GF-D8 (cell line): Measurements from ENCODE around the gene OOSP1.
"Not testable (repeated sequence)": the region's sequence is repeated elsewhere in the genome, so short reads cannot be mapped to it uniquely, and the experiment has no call there.

Experiments used
- DNase-seq: peaks from one replicate; lab custom pipeline; 2025; lab: John Stamatoyannopoulos, UW

OOSP1 gene

DNA sequence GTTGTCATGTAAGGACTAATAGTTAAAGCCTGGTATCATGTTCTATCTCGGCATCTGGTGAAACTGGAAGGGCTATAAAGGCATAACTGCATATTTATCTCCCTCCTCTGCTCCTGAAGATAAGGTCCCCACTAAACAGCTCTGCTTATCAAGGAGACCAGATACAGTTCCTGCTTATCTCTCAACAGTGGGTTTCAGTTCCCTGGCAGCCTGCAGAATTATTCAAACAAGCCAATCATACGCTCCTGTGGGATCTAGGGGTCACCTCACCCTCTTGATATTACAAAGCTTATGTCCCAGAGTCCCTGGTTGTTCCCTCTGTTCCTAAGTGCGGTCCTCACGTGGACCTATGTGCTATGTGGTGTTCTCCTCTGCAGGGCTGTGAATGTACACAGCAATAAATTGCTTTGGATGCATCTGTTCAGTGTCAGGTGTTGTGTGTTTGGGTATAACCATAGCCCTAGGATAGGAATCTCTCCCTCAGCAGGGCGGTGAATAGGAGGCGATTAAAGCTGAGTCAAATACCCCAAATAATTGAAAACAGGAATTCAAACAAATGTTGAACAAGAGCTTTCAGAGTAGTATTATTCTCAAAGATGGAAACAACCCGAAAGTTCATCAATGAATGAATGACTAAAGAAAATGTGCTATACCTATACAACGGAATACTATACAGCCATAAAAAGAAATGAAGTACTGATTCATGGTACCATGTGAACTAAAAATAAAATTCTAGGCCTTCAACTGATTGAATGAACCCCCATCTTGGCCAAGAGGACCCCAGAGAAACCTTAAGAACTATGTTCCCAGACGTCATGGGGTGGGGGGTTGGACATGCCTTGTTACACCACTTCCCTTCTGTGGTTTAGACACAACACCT is 22.5 kb downstream of the OOSP1 start:
- peak; percentile 33 for DNase-seq

- no peak for DNase-seq
Measured at GRCh38 chr11:59962107-59962482, 23.9 kb downstream of the OOSP1 start.

DNA sequence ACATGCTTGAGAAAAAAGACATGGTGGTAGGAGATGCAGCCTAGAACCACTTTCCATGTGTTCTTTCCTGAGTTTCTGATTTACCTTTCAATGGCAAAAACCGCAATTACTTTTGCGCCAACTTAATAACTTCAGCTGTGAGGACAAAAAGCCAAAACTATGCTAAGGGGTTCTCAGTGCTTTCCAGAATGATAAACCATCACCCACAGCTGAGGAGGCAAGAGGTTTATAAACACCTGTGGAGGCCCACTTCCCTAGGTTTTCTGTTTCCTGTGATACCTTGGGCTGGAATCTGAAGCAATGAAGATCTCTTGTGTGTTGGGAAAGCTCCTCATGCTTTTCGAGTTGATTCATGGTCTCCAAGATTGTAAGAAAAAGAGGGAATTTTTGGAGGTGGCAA is 25.5 kb downstream of the OOSP1 start, which contains the start of gene OOSP4A:
Gene OOSP4A (plus strand): TSS at position 301 of the 400 bp plus-strand sequence. CDS start 0 bp downstream, at position 301.
- no peak for DNase-seq

GRCh38 chr11:59965424-59965823 is 27.2 kb downstream of the OOSP1 start:
- no peak for DNase-seq

GRCh38 chr11:59966201-59966600 is 28.0 kb downstream of the OOSP1 start:
- DNase-seq: no peak

DNA sequence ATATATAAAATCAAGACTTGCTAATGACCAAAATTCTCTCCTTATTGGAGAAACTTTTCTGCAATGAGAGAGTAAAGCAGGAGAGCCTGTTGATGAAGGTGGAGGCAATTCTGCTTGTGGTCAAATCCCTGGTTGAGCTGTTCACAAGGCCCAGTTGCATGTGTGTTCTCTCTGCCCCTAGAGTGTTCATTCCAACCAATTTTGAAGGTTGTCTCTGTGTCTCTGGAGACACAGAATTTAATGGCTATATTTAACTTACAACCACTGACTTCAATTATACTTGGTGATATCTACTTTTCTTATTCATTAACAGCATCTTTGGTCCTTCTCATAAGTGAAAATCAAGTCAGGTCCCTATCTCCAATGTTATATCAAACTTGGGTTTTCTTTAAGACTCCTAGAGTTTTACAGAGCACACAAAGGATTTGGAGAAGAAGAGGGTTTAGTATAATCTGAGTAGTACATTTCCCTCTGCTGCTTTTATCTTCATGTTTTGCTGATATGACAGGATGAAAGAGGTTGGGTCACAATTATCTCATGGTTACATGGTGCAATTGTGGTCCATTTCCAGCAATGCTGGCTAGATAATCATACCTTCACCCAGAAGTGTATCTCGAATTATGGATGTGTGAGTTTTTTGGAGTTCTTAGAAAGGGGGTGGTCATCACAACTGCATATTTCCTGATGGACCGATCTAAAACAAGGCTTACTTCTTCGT is 29.6 kb downstream of the OOSP1 start:
- DNase-seq: no peak

GRCh38 chr11:59968395-59968783 is 30.2 kb downstream of the OOSP1 start:
- no peak for DNase-seq

DNA sequence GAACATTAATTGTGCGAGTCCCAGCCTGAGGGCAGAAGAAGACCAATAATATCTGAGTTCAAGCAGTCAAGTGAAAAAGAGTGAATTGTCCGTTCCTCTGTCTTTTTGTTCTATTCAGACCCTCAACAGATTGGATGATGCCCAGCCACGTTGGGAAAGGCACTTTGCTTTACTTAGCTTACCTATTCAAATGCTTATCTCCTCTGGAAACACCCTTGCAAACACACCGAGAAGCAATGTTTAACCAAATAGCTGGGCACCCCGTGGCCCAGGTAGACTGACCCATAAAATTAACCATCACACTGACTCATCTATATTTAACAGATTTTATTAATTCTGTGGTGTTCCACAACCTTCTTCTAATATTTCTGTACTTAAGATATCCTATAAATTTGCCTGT is 34.9 kb downstream of the OOSP1 start:
- DNase-seq: no peak

GRCh38 chr11:59981106-59981770 is 43.0 kb downstream of the OOSP1 start:
- no peak for DNase-seq

- not testable (repeated sequence) for DNase-seq
Measured at GRCh38 chr11:59982037-59982436, 43.8 kb downstream of the OOSP1 start.

DNA sequence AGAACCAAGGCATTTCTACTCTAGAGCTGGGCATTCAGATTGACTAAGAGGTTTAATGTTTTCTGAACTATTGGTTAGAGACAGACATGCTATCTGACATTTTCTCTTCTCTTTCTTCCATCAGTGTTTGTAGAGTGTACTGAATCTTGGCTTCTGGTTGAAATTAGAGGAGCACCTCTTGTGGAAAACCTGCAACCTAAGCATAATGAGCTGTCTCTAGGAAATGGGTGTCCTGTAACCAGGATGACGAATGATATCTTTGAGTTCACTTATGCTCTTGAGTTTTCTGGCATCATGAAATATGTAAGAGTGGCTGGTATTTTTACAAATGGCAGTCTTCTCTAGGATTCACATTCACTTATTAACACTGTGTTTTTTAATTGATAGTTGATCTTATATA is 45.0 kb downstream of the OOSP1 start:
- DNase-seq: no peak

GRCh38 chr11:59984368-59984767 is 46.1 kb downstream of the OOSP1 start:
- DNase-seq: no peak

DNA sequence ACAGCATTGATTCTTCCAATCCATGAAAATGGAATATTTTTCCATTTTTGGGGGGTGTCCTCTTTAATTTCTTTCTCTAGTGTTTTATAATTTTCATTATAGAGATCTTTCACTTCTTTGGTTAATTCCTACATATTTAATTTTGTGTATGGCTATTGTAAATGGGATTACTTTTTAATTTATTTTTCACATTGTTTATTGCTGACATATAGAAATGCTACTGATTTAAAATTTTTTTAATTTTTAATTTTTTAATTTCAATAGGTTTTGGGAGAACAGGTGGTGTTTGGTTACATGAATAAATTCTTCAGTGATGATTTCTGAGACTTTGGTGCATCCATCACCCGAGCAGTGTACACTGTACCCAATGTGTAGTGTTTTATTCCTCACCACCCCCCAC is 52.2 kb downstream of the OOSP1 start:
- no peak for DNase-seq

GRCh38 chr11:59992425-59992824 is 54.2 kb downstream of the OOSP1 start:
- peak; percentile 66 for DNase-seq

GRCh38 chr11:59997800-59998199 is 59.6 kb downstream of the OOSP1 start:
- DNase-seq: no peak

DNA sequence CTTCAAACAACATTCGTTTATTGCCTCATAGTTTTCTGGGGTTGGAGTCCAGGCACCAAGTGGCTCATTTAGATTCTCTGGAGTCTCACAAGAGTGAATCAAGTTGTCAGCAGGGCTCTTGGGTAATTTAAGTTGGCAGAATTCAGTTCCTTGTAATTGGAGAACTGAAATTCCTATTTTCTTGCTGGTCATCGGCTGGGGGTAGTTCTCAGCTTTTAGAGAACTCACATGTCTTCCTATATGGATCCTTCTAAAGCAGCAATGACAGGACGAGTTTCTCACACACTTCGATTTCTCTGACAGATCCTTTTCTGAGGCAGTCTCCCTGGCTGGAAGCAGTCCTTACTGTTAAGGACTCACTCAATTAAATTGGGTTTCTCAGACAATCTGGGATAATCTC is 61.5 kb downstream of the OOSP1 start:
- DNase-seq: no peak

DNA sequence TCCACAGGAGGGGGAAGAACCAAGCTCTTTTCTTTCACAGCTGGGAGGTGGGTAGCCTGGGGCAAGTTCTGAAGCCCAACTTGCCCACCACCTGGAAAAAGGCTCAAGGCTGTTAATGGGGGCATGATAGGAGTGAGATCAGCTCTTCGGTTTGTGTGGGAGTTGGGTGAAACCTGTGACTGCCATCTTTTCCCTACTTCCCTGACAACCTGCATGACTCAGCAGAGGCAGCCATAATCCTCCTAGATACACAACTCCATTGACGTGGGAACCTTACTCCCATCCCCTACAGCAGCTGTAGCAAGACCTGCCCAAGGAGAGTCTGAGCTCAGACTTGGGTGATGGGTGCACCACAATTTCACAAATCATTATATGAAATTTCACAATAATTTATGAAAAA is 65.5 kb downstream of the OOSP1 start:
- no peak for DNase-seq

DNA sequence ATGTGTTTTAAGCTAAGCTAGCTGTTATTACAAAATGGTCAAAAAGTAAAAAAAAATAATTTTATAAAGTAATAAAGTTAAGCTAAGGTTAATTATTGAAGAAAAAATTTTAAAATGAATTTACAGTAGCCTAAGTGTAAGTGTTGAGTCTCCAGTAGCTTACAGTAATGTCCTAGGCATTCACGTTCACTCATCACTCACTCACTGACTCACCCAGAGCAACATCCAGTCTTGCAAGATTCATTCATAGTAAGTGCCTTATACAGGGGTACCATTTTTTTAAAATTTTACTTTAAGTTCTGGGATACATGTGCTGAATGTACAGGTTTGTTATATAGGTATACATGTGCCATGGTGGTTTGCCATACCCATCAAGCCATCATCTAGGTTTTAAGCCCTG is 67.1 kb downstream of the OOSP1 start:
- DNase-seq: no peak
